ENCODE results near the gene ZNF417.
"Not testable (repeated sequence)": the region's sequence is repeated elsewhere in the genome, so short reads cannot be mapped to it uniquely, and the experiment has no call there.

The ZNF417 gene

DNA sequence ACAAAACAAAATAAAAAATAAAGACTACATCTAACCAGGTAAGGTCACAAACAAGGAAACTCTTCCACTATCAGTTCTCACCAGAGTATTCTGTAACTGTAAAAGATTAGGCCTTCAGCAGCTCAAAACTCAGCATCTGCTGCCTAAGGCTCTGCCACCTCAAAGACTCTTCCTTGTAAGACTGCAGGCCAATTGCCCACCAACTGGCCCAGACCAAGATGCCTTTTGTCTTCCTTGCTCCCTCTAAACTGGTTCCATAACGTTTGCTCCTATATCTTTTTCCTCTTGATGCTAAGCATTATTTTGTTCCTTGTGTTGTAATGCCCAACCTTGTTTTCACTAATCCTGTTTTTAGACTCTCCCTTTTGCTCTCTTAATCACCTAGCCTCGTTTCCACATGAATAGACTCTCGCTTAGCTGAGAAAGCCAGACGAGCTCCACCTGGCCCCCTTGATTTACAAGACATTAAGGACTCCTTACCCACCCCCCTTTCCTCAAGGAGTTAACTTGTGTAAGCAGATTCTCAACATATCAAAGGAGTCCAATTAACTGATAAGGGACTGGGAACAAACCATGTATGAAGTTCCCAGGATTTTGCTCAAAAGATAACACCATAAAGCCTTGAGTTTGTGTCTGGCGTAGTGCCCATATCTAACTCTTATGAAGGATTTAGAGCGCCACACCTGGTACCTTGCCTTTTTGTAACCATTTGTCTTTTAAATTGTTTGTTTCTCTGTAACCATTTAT is 29.0 kb downstream of the ZNF417 start:
- DNase-seq, result no peak

DNA sequence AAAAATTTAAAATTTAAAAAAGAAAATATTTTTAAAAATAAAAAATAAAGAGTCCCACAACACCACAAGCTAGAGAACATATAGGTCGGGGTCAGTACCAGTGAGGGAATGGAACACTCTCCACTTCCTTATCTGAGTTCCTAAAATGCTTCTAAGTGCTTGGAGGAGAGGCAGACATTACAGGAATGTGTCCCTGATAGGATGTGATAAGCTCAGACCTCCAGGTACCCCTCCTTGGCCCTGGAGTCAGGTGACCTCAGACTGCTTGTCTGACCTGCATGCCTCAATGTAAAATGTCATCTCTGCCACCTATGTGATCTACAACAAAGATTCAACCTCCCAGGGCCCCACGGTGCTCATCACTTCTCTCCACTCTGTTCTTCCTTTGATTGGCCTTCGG is 30.3 kb downstream of the ZNF417 start:
- DNase-seq, result no peak

DNA sequence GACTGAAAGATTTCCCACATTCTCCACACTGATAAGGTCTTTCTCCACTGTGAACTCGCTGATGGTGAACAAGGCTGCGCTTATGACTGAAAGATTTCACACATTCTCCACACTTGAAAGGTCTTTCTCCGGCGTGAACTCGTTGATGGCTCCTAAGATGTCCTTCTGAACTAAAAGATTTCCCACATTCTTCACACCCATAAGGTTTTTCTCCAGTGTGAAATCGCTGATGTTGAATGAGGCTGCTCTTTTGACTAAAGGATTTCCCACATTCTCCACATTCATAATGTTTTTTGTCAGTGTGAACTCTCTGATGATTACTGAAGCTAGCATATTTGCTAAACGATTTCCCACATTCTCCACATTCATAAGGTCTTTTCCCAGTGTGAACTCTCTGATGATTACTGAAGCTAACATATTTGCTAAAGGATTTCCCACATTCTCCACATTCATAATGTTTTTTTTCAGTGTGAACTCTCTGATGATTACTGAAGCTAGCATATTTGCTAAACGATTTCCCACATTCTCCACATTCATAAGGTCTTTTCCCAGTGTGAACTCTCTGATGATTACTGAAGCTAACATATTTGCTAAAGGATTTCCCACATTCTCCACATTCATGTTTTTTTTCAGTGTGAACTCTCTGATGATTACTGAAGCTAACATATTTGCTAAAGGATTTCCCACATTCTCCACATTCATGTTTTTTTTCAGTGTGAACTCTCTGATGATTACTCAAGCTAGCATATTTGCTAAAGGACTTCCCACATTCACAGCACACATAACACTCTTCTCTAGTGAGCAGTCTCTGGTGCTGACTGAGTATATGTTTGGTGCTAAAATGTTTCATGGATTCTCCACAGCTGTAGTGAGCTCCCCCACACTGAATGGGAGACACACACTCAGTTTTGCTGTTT is 42.3 kb downstream of the ZNF417 start:
- DNase-seq, result not testable (repeated sequence)

DNA sequence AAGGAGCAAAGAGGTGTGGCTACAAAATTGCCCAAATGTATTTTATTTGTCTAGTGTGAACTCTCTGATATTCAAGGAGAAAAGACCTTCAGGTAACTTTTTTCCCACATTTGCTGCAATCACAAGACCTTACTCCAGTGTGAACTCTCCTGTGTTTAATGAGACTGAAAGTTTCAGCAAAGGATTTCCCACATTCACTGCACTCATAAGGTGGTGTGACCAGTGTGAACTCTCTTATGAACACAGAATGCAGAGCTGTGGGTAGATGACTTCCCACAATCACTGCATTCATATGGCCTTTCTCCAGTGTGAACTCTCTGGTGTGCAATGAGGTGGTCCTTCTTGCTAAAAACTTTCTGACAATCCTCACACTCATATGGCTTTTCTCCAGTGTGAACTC is 43.9 kb downstream of the ZNF417 start:
- no peak for DNase-seq

DNA sequence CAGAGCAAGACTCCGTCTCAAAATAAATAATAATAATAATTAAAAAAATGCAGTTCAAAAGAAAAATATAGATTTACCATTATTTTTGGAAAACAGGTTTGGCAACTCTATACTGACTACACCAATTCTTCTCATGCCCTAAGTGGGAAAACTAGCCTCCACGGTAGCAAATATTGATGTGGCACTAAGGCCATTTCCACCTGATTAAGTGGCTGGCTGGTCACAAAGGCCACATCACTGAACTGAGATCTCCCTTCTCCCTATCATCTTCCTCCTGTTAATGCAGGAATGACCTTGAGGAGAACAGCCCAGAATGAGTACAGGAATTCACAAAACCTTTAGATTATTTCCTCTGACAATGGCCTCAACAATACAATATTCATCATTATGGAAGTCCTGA is 46.2 kb downstream of the ZNF417 start:
- no peak for DNase-seq

DNA sequence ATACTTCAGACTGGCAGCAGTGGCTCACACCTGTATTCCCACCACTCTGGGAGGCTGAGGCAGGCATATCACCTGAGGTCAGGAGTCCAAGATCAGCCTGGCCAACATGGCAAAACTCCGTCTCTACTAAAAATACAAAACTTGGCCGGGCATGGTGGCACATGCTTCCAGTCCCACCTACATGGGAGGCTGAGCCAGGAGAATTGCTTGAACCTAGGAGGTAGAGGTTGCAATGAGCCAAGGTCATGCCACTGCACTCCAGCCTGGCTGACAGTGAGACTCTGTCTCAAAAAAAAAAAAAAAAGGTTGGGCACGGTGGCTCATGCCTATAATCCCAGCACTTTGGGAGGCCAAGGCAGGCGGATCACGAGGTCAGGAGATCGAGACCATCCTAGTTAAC is 46.7 kb downstream of the ZNF417 start:
- DNase-seq, result not testable (repeated sequence)

DNA sequence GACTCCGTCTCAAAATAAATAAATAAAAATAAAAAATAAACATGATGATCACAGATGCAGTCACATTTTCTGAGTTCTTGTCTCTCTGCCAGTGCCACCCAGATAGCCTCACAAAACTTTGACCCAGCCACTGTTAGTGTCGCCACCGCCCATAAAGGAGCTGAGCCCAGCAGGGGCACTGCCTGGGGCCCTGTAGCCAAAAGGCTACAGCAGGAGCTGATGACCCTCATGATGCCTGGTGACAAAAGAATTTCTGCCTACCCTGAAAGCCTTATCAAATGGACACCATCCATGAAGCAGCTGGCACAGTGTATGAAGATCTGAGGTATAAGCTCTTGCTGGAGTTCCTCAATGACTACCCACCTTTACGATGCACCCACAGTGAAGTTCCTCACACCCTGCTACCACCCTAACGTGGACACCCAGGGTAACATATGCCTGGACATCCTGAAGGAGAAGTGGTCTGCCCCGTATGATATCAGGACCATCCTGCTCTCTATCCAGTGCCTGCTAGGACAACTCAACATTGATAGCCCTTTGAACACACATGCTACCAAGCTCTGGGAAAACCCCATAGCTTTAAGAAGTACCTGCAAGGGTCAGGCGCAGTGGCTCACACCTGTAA is 48.4 kb downstream of the ZNF417 start:
- DNase-seq, result no peak

Measured in activated CD8-positive, alpha-beta memory T cell treated with anti-CD3 and anti-CD28 coated beads, Interleukin-2, amount 50 U/mL, for 4 hours (primary cell).